Measurements from ENCODE around the gene RGMA. TPM values are rescaled to one million over a fixed set of nuclear protein-coding genes. Genes with fewer than 3 reads are reported as not detected.

Gene RGMA
- total RNA-seq, 3 donors from 2014 or later = 2.8 to 88.4 (median 10.6) TPM

- Histone ChIP-seq H3K4me3 (no peak overlapping the region), H3K9me3 (no peaks in the 10 kb centered on the region), H3K4me1 (ENCODE audit: low read depth) (peaks cover 5% of the 10 kb centered on the region), H3K36me3 (ENCODE audit: low read depth) (no peaks in the 10 kb centered on the region)
- ATAC-seq (no peak), DNase-seq (no peak)
- intact Hi-C loops (cut with DNase I, micrococcal nuclease) = no loop called here
- TF ChIP-seq CTCF (IDR thresholded peaks at IDR 0.05) = no peak
Measured at GRCh38 chr15:93056836-93057235, 32.2 kb downstream of the RGMA start.

GRCh38 chr15:93055211-93055610, 33.8 kb downstream of the RGMA start:
- Histone ChIP-seq H3K9me3 (no peaks in the 10 kb centered on the region), H3K4me1 (ENCODE audit: low read depth) (no peaks in the 10 kb centered on the region), H3K4me3 (no peak overlapping the region), H3K36me3 (ENCODE audit: low read depth) (no peaks in the 10 kb centered on the region)
- intact Hi-C loops (cut with DNase I, micrococcal nuclease) = no loop called here
- no peak for ATAC-seq
- peak in 1 of 3 donors; percentile 24 for DNase-seq
- no peak for TF ChIP-seq CTCF (IDR thresholded peaks at IDR 0.05)

- Histone ChIP-seq H3K4me1 (ENCODE audit: low read depth) (no peaks in the 10 kb centered on the region), H3K4me3 (no peak overlapping the region), H3K36me3 (ENCODE audit: low read depth) (no peaks in the 10 kb centered on the region), H3K9me3 (no peaks in the 10 kb centered on the region)
- DNase-seq (peak in 1 of 3 donors; percentile 24), ATAC-seq (no peak)
- intact Hi-C loops (cut with DNase I, micrococcal nuclease) = no loop called here
- TF ChIP-seq CTCF (IDR thresholded peaks at IDR 0.05) = no peak
Measured at GRCh38 chr15:93052090-93052879, 36.7 kb downstream of the RGMA start.

- TF ChIP-seq CTCF (IDR thresholded peaks at IDR 0.05) = no peak
- ATAC-seq (no peak), DNase-seq (peak in 1 of 3 donors; percentile 14)
- intact Hi-C loops (cut with DNase I, micrococcal nuclease) = no loop called here
- no peak overlapping the region for H3K4me3 ChIP-seq
- no peaks in the 10 kb centered on the region for H3K36me3 ChIP-seq (ENCODE audit: low read depth)
- H3K9me3 ChIP-seq = no peaks in the 10 kb centered on the region
- no peaks in the 10 kb centered on the region for H3K4me1 ChIP-seq (ENCODE audit: low read depth)
Measured at GRCh38 chr15:93051236-93052089, 37.5 kb downstream of the RGMA start.

- DNase-seq = peak in 1 of 3 donors; percentile 48
- intact Hi-C loops (cut with DNase I, micrococcal nuclease) = no loop called here
- no peak for TF ChIP-seq CTCF (IDR thresholded peaks at IDR 0.05)
- no peaks in the 10 kb centered on the region for H3K36me3 ChIP-seq (ENCODE audit: low read depth)
- ATAC-seq = no peak
- H3K4me1 ChIP-seq (ENCODE audit: low read depth) = no peaks in the 10 kb centered on the region
- no peak overlapping the region for H3K4me3 ChIP-seq
- no peaks in the 10 kb centered on the region for H3K9me3 ChIP-seq
Measured at GRCh38 chr15:93050648-93051047, 38.4 kb downstream of the RGMA start.
